ENCODE measurements around the gene AVPI1. TPM values are rescaled to one million over a fixed set of nuclear protein-coding genes. Genes with fewer than 3 reads are reported as not detected.
"Not testable (repeated sequence)": the region's sequence is repeated elsewhere in the genome, so short reads cannot be mapped to it uniquely, and the experiment has no call there.

Gene AVPI1
- total RNA-seq, 1 donor from 2014 or later, result 2.4 TPM

GRCh38 chr10:97684866-97685394 lies 2.1 kb downstream of the AVPI1 start:
- no peaks in the 10 kb centered on the region for H3K27me3 Mint-ChIP-seq (ENCODE audit: low read depth)
- no peak overlapping the region for H3K27ac Mint-ChIP-seq (ENCODE audit: unreplicated experiment)
- peaks cover 18% of the 10 kb centered on the region for H3K4me1 Mint-ChIP-seq
- H3K4me3 Mint-ChIP-seq, result peak overlapping the region; percentile 57
- no peak for DNase-seq (ENCODE audit: low read depth, low spot score)
- no peaks in the 10 kb centered on the region for H3K9me3 Mint-ChIP-seq
- no peak for TF ChIP-seq CTCF (conservative IDR thresholded peaks at IDR 0.05)
- no peaks in the 10 kb centered on the region for H3K36me3 Mint-ChIP-seq (ENCODE audit: low read depth)

DNA sequence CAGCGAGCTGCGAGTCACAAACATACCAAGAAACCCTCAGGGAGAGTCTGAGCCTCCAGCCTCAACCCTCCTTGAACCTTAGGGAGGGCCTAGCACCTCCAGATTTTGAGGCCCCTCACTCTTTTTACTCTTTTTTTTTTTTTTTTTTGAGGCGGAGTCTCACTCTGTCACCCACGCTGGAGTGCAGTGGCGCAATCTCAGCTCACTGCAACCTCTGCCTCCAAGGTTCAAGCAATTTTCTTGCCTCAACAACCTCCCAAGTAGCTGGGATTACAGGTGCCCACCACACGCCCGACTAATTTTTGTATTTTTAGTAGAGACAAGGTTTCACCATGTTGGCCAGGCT lies 2.7 kb downstream of the AVPI1 start:
- not testable (repeated sequence) for H3K4me3 Mint-ChIP-seq; H3K27ac Mint-ChIP-seq (ENCODE audit: unreplicated experiment)

GRCh38 chr10:97683556-97684367 lies 3.3 kb downstream of the AVPI1 start:
- DNase-seq (ENCODE audit: low read depth, low spot score), result no peak
- TF ChIP-seq CTCF (conservative IDR thresholded peaks at IDR 0.05), result no peak
- H3K4me3 Mint-ChIP-seq, result no peak overlapping the region
- H3K4me1 Mint-ChIP-seq, result peaks cover 18% of the 10 kb centered on the region
- H3K27ac Mint-ChIP-seq (ENCODE audit: unreplicated experiment), result no peak overlapping the region
- H3K27me3 Mint-ChIP-seq (ENCODE audit: low read depth), result no peaks in the 10 kb centered on the region
- H3K9me3 Mint-ChIP-seq, result no peaks in the 10 kb centered on the region
- H3K36me3 Mint-ChIP-seq (ENCODE audit: low read depth), result no peaks in the 10 kb centered on the region

More for the DNA sequence above, 2.7 kb downstream of the AVPI1 start:
- not testable (repeated sequence) for DNase-seq (ENCODE audit: low read depth, low spot score); H3K9me3 Mint-ChIP-seq; H3K36me3 Mint-ChIP-seq (ENCODE audit: low read depth); H3K27me3 Mint-ChIP-seq (ENCODE audit: low read depth)
- peaks cover 18% of the 10 kb centered on the region for H3K4me1 Mint-ChIP-seq

DNA sequence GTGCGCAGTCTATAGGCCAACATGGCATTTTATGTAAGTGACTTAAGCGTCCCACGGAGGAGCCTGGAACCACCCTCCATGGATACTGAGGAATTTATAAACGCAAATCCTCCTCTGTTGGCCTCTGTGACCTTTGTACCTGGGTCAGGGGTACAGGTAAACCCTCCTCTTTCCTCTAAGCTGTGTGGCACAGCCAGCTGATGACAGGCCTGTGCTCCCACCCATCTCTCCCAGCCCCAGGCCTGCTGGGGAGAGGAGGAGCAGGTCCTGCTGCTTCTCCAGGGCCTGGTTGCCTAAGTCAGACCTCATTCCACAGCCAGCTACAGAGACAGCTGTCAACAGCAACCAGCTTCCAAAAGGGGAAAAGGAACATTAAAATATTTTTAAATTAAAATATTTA lies 5.0 kb downstream of the AVPI1 start:
- Mint-ChIP-seq H3K27ac (ENCODE audit: unreplicated experiment) (no peak overlapping the region), H3K4me3 (no peak overlapping the region), H3K9me3 (no peaks in the 10 kb centered on the region), H3K4me1 (peaks cover 4% of the 10 kb centered on the region), H3K27me3 (ENCODE audit: low read depth) (no peaks in the 10 kb centered on the region), H3K36me3 (ENCODE audit: low read depth) (no peaks in the 10 kb centered on the region)
- DNase-seq (ENCODE audit: low read depth, low spot score), result no peak
- no peak for TF ChIP-seq CTCF (conservative IDR thresholded peaks at IDR 0.05)

- Mint-ChIP-seq H3K36me3 (ENCODE audit: low read depth) (no peaks in the 10 kb centered on the region), H3K9me3 (no peaks in the 10 kb centered on the region), H3K4me1 (no peaks in the 10 kb centered on the region), H3K27ac (ENCODE audit: unreplicated experiment) (no peak overlapping the region), H3K4me3 (no peak overlapping the region), H3K27me3 (ENCODE audit: low read depth) (no peaks in the 10 kb centered on the region)
- no peak for DNase-seq (ENCODE audit: low read depth, low spot score)
- no peak for TF ChIP-seq CTCF (conservative IDR thresholded peaks at IDR 0.05)
Measured at GRCh38 chr10:97679594-97679993, 7.4 kb downstream of the AVPI1 start.

All from neural crest cell (in vitro differentiated cells).